HepG2 (cell line): ENCODE results near the gene KDM1B. TPM values are rescaled to one million over a fixed set of nuclear protein-coding genes. Genes with fewer than 3 reads are reported as not detected.

Experiments used
- ARNT2 ChIP-seq: sonication (generic); formaldehyde crosslinking; IDR thresholded peaks from 2 replicates; pipeline ENCODE4 v1.8.0; 2022; ENCODE audit warnings: mild to moderate bottlenecking, low read depth, missing genetic modification reagents, moderate library complexity
- BCL6 ChIP-seq: IDR thresholded peaks from 2 replicates; pipeline ENCODE4 v1.6.1; 2016; ENCODE audit warnings: missing genetic modification reagents, missing compliant biosample characterization
- FOXP4 ChIP-seq: sonication (generic); formaldehyde crosslinking; IDR thresholded peaks from 2 replicates; pipeline ENCODE4 v1.4.0; 2020; ENCODE audit warnings: missing genetic modification reagents
- KDM2A ChIP-seq: sonication (generic); formaldehyde crosslinking; IDR thresholded peaks from 2 replicates; pipeline ENCODE4 v1.4.0; 2020; ENCODE audit warnings: low read depth, missing genetic modification reagents, borderline replicate concordance
- KDM6A ChIP-seq: IDR thresholded peaks from 2 replicates; pipeline ENCODE4 v1.6.1; 2016; ENCODE audit warnings: low read depth
- MAZ ChIP-seq, 2 experiments: sonication (generic) in 1 of 2; formaldehyde crosslinking in 1 of 2; IDR thresholded peaks; 2 replicates each; pipeline versions ENCODE4 v1.5.0 to v1.6.1; 2012 to 2020; ENCODE audit warnings: low read depth in 2 of 2, mild to moderate bottlenecking in 2 of 2, borderline replicate concordance in 1 of 2, improper control_type of control experiment in 1 of 2, low read length in 1 of 2, missing genetic modification reagents in 1 of 2, moderate library complexity in 1 of 2
- MNT ChIP-seq: fragments of 450-650 bp; IDR thresholded peaks from 2 replicates; pipeline ENCODE4 v1.6.1; 2016
- PBX2 ChIP-seq: IDR thresholded peaks from 2 replicates; pipeline ENCODE4 v1.6.1; 2016; ENCODE audit warnings: control low read depth
- TAF15 ChIP-seq: fragments of 200-400 bp; formaldehyde crosslinking; IDR thresholded peaks from one replicate; pipeline ENCODE4 v1.6.1; 2018; ENCODE audit warnings: mild to moderate bottlenecking, low read depth, low read length; ENCODE audit not compliant: poor library complexity, severe bottlenecking
- TOPORS ChIP-seq: sonication (generic); formaldehyde crosslinking; IDR thresholded peaks from 2 replicates; pipeline ENCODE4 v1.8.0; 2023; ENCODE audit warnings: mild to moderate bottlenecking, missing genetic modification reagents
- YEATS2 ChIP-seq: sonication (generic); formaldehyde crosslinking; IDR thresholded peaks from 2 replicates; pipeline ENCODE4 v1.4.0; 2020; ENCODE audit warnings: missing genetic modification reagents, borderline replicate concordance
- ZBTB3 ChIP-seq: sonication (generic); formaldehyde crosslinking; IDR thresholded peaks from 2 replicates; pipeline ENCODE4 v1.4.0; 2020; ENCODE audit warnings: low read depth, mild to moderate bottlenecking, moderate library complexity, missing genetic modification reagents, borderline replicate concordance
- ZNF33B ChIP-seq: sonication (generic); formaldehyde crosslinking; IDR thresholded peaks from 2 replicates; pipeline ENCODE4 v1.5.1; 2020; ENCODE audit warnings: mild to moderate bottlenecking, missing genetic modification reagents
- ZNF564 ChIP-seq: sonication (generic); formaldehyde crosslinking; IDR thresholded peaks from 2 replicates; pipeline ENCODE4 v1.8.1; 2023; ENCODE audit warnings: mild to moderate bottlenecking, missing genetic modification reagents
- ZNF569 ChIP-seq: sonication (generic); formaldehyde crosslinking; IDR thresholded peaks from 2 replicates; pipeline ENCODE4 v1.5.0; 2020; ENCODE audit warnings: mild to moderate bottlenecking, missing genetic modification reagents, moderate library complexity, borderline replicate concordance
- ZNF816 ChIP-seq: sonication (generic); formaldehyde crosslinking; IDR thresholded peaks from 2 replicates; pipeline ENCODE4 v1.8.0; 2022; ENCODE audit warnings: missing genetic modification reagents, mild to moderate bottlenecking, borderline replicate concordance
- polyA plus RNA-seq, 8 experiments: library from polyadenylated mRNA; depleted of rRNA in 3 of 8; stranded (reverse) in 7 of 8; unstranded in 1 of 8; fragments of >200 nt; fragmentation: Illumina TruSeq in 4 of 8; extraction: Trizol in 4 of 8; gene quantifications; 2 replicates each; pipeline versions ENCODE4 v1.2.1 to v1.2.3, GENCODE V29; 2011 to 2016; ENCODE audit warnings: low read depth in 4 of 8, missing spikeins in 1 of 8, mixed read lengths in 1 of 8; ENCODE audit not compliant: insufficient read depth in 1 of 8
- total RNA-seq, 5 experiments: library from RNA; depleted of rRNA; stranded (reverse); fragments of >200 nt; fragmentation: Illumina TruSeq; extraction: Trizol; gene quantifications; 2 replicates each; pipeline ENCODE4 v1.2.3, GENCODE V29; 2016; ENCODE audit warnings: low read depth in 1 of 5
- TF ChIP-seq, protein P1 (sequence below): sonication (generic); formaldehyde crosslinking; IDR thresholded peaks from 2 replicates; pipeline ENCODE4; 2020; ENCODE audit warnings: missing genetic modification reagents, mild to moderate bottlenecking, borderline replicate concordance
- TF ChIP-seq, protein P2 (sequence below): IDR thresholded peaks from 2 replicates; pipeline ENCODE4 v1.6.1; 2016; ENCODE audit warnings: mild to moderate bottlenecking

Gene KDM1B
- total and polyA plus RNA-seq, 2 of the 13 experiments (the other 11 are each of a cell fraction or from before 2014, with no cell fraction given): 9.8 to 13.2 TPM

DNA sequence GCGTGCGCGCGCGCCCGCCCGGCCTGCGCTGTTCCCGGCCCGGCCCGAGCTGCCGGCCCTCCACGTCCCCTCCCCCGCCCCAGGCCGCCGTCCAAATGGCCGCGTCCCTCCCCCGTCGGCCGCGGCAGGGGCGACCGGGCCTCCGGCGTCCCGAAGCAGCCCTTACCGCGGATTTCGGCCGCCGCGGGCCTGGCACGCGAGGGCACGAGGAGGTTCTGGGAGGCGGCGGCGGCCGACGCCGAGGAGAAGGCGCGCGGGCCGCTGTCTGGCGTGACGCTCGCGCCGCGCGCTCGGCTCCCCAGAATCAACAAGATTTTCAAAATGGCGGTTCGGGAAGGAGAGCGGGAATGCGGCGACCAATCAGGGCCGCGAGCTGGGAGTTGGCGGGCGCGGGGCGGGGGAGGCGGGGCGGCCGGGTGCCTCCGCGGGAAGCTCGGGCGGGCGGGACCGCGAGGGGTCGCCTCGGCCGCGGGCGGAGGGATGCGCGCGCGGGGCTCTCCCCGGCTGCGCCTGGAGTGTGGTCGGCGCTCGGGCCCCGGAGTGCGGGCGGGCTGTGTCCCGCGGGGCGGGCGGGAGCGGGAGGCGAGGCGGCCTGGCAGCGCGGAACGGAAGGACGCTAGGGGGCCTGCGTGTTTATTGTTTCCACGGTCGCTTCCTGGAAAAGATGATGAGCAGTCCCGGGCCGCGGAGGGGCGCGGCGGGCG, 109.1 kb downstream of the KDM1B start, which contains the start of gene DEK (continued):
- TF ChIP-seq, protein P1, sequence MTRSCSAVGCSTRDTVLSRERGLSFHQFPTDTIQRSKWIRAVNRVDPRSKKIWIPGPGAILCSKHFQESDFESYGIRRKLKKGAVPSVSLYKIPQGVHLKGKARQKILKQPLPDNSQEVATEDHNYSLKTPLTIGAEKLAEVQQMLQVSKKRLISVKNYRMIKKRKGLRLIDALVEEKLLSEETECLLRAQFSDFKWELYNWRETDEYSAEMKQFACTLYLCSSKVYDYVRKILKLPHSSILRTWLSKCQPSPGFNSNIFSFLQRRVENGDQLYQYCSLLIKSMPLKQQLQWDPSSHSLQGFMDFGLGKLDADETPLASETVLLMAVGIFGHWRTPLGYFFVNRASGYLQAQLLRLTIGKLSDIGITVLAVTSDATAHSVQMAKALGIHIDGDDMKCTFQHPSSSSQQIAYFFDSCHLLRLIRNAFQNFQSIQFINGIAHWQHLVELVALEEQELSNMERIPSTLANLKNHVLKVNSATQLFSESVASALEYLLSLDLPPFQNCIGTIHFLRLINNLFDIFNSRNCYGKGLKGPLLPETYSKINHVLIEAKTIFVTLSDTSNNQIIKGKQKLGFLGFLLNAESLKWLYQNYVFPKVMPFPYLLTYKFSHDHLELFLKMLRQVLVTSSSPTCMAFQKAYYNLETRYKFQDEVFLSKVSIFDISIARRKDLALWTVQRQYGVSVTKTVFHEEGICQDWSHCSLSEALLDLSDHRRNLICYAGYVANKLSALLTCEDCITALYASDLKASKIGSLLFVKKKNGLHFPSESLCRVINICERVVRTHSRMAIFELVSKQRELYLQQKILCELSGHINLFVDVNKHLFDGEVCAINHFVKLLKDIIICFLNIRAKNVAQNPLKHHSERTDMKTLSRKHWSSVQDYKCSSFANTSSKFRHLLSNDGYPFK: no peak
- TF ChIP-seq ZBTB3 (CRISPR knock-in tag) (no peak; the same call in 1 of the 2 replicates), ZNF569 (CRISPR knock-in tag) (no peak), YEATS2 (peak; percentile 72; the same call in 1 of the 2 replicates), BCL6 (CRISPR knock-in tag) (peak; percentile 24; the same call in 1 of the 2 replicates), KDM2A (peak; percentile 79; the same call in 1 of the 2 replicates), FOXP4 (peak; percentile 33; the same call in 1 of the 2 replicates), ARNT2 (peak; percentile 86), ZNF33B (CRISPR knock-in tag) (no peak; the same call in 1 of the 2 replicates), ZNF816 (CRISPR knock-in tag) (0 out of 2 replicates have a peak, but pooled peaks have one; percentile 3), ZNF564 (CRISPR knock-in tag) (peak; percentile 35; the same call in 1 of the 2 replicates), PBX2 (CRISPR knock-in tag) (no peak), TAF15 (no peak), MNT (no peak), MAZ (IDR thresholded peaks at IDR 0.05; ENCODE audit: borderline replicate concordance, low read depth, low read length) (no peak; the same call in 1 of the 2 replicates), MAZ (CRISPR knock-in tag; IDR thresholded peaks at IDR 0.05; ENCODE audit: low read depth) (peak; percentile 84), TOPORS (CRISPR knock-in tag) (peak; percentile 78; the same call in 1 of the 2 replicates), KDM6A (no peak)
- TF ChIP-seq, protein P2, sequence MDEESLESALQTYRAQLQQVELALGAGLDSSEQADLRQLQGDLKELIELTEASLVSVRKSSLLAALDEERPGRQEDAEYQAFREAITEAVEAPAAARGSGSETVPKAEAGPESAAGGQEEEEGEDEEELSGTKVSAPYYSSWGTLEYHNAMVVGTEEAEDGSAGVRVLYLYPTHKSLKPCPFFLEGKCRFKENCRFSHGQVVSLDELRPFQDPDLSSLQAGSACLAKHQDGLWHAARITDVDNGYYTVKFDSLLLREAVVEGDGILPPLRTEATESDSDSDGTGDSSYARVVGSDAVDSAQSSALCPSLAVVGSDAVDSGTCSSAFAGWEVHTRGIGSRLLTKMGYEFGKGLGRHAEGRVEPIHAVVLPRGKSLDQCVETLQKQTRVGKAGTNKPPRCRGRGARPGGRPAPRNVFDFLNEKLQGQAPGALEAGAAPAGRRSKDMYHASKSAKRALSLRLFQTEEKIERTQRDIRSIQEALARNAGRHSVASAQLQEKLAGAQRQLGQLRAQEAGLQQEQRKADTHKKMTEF: no peak; the same call in 1 of the 2 replicates
